Panc1 (cell line): ENCODE results near the gene SHISA8. TPM values are rescaled to one million over a fixed set of nuclear protein-coding genes. Genes with fewer than 3 reads are reported as not detected.

ENCODE experiments used
- ATAC-seq: fragments of 200-7000 bp; cut with Tn5 transposase; 2 replicates; pipeline ENCODE4 v1.9.1; 2020; ENCODE audit warnings: mild to moderate bottlenecking, moderate library complexity
- BruUV-seq: library from RNA; stranded (reverse); fragments of 400-500 nt; replicated peaks from 2 replicates; lab custom pipeline; 2021; lab: Mats Ljungman, UMichigan
- CTCF ChIA-PET: fragments of 300-600 bp; sonication (Branson Sonifier 250); formaldehyde crosslinking; loops from one replicate; lab custom pipeline; 2022; ENCODE audit warnings: antibody characterized with exemption; lab: Charles Lee
- POLR2A ChIA-PET: fragments of 300-600 bp; sonication (Branson Sonifier 250); formaldehyde crosslinking; loops from one replicate; lab custom pipeline; 2022; ENCODE audit warnings: antibody characterized with exemption; lab: Charles Lee
- DNase-seq: peaks from one replicate; pipeline ENCODE4 v3.0.0-alpha.2; 2010; ENCODE audit warnings: low read depth, low spot score
- H3K27ac ChIP-seq: 2 replicates; pipeline ENCODE4 v1.5.1; 2011; ENCODE audit warnings: mild to moderate bottlenecking, low read length, inconsistent platforms
- H3K27me3 ChIP-seq: fragments of 200-500 bp; sonication (Bioruptor generic); 2 replicates; pipeline ENCODE4 v1.6.0; 2014; ENCODE audit warnings: low read length, inconsistent platforms; ENCODE audit not compliant: control insufficient read depth, insufficient read depth
- H3K36me3 ChIP-seq: fragments of 200-500 bp; sonication (Bioruptor generic); 2 replicates; pipeline ENCODE4 v1.5.1; 2014; ENCODE audit warnings: inconsistent platforms, mild to moderate bottlenecking, low read length, moderate library complexity; ENCODE audit not compliant: control insufficient read depth, insufficient read depth
- H3K4me1 ChIP-seq: 2 replicates; pipeline ENCODE4 v1.5.1; 2011; ENCODE audit warnings: inconsistent platforms, mild to moderate bottlenecking, low read length, moderate library complexity; ENCODE audit not compliant: control insufficient read depth, insufficient read depth
- H3K4me3 ChIP-seq, 2 experiments: 2 replicates each; pipeline ENCODE4 v1.5.1; 2011 to 2012; ENCODE audit warnings: low read depth in 2 of 2, low read length in 2 of 2, mild to moderate bottlenecking in 2 of 2, inconsistent platforms in 1 of 2, moderate library complexity in 1 of 2
- H3K9me3 ChIP-seq: fragments of 200-500 bp; sonication (Bioruptor generic); 2 replicates; pipeline ENCODE4 v1.5.1; 2014; ENCODE audit warnings: low read depth, mild to moderate bottlenecking, inconsistent platforms, low read length, moderate library complexity; ENCODE audit not compliant: control insufficient read depth, insufficient read depth
- POLR2AphosphoS5 ChIP-seq: IDR thresholded peaks from 2 replicates; pipeline ENCODE4 v1.6.1; 2012; ENCODE audit warnings: mild to moderate bottlenecking, low read depth, low read length, moderate library complexity
- SIN3A ChIP-seq: IDR thresholded peaks from 2 replicates; pipeline ENCODE4 v1.6.1; 2012; ENCODE audit warnings: low read depth, mild to moderate bottlenecking, low read length, moderate library complexity, borderline replicate concordance; ENCODE audit not compliant: insufficient read depth
- TCF7L2 ChIP-seq: IDR thresholded peaks from 2 replicates; pipeline ENCODE4 v1.6.1; 2011; ENCODE audit warnings: mild to moderate bottlenecking, low read depth, low read length, inconsistent platforms
- in situ Hi-C: cut with HindIII; loops from 2 replicates; pipeline ENCODE4 v1.10.0; 2016; ENCODE audit warnings: low sequenced_read_pairs, low pct_unique_long_range_greater_than_20kb
- intact Hi-C: fragments of 100-400 bp; cut with micrococcal nuclease; formaldehyde crosslinking; loops from one replicate; pipeline ENCODE4 v1.10.0; 2022; ENCODE audit not compliant: unreplicated experiment
- total RNA-seq: library from RNA; stranded (reverse); gene quantifications from one replicate; pipeline ENCODE4 v1.2.1, GENCODE V29; 2021; ENCODE audit not compliant: unreplicated experiment
- TF ChIP-seq, protein P1 (sequence below): fragments of 450-650 bp; IDR thresholded peaks from 2 replicates; pipeline ENCODE4 v1.5.1; 2017; ENCODE audit warnings: mild to moderate bottlenecking
- TF ChIP-seq, protein P2 (sequence below), 2 experiments: IDR thresholded peaks; 2 replicates each; pipeline ENCODE4 v1.6.1; 2011 to 2012; ENCODE audit warnings: low read depth in 2 of 2, control low read depth in 1 of 2, low read length in 1 of 2, mild to moderate bottlenecking in 1 of 2, moderate library complexity in 1 of 2; ENCODE audit not compliant: insufficient read depth in 1 of 2

SHISA8 gene
- total RNA-seq, 1 experiment from 2014 or later: 0.62 TPM

DNA sequence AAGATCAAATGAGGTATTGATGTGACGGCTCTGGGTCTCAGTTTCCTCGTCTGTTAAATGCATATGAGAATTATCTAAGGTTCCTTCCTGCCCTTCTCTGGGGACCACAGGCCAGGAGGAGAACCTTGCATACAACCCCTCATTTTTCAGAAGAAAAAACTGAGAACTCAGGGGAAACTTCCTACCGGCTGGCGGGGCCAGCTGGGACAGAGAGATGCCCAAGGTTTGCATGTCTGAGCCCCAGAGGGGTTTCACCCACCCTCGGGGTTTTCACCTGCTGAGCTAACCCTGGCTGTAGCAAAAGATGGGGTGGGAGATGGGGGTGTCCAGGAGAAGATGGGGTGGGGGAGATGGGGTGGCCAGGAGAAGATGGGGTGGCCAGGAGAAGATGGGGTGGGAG is 7.5 kb upstream of the SHISA8 start:
- intact Hi-C loops: no loop called here
- no peak for ATAC-seq
- in situ Hi-C loops: no loop called here
- Histone ChIP-seq H3K36me3 (no peaks in the 10 kb centered on the region), H3K9me3 (no peaks in the 10 kb centered on the region), H3K4me3 (no peak overlapping the region), H3K27me3 (no peaks in the 10 kb centered on the region; the same call in 1 of the 2 replicates), H3K4me1 (no peaks in the 10 kb centered on the region), H3K27ac (no peak overlapping the region)
- TF ChIP-seq, protein P1, sequence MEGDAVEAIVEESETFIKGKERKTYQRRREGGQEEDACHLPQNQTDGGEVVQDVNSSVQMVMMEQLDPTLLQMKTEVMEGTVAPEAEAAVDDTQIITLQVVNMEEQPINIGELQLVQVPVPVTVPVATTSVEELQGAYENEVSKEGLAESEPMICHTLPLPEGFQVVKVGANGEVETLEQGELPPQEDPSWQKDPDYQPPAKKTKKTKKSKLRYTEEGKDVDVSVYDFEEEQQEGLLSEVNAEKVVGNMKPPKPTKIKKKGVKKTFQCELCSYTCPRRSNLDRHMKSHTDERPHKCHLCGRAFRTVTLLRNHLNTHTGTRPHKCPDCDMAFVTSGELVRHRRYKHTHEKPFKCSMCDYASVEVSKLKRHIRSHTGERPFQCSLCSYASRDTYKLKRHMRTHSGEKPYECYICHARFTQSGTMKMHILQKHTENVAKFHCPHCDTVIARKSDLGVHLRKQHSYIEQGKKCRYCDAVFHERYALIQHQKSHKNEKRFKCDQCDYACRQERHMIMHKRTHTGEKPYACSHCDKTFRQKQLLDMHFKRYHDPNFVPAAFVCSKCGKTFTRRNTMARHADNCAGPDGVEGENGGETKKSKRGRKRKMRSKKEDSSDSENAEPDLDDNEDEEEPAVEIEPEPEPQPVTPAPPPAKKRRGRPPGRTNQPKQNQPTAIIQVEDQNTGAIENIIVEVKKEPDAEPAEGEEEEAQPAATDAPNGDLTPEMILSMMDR: no peak
- TF ChIP-seq POLR2AphosphoS5: no peak
- TF ChIP-seq, protein P2, sequence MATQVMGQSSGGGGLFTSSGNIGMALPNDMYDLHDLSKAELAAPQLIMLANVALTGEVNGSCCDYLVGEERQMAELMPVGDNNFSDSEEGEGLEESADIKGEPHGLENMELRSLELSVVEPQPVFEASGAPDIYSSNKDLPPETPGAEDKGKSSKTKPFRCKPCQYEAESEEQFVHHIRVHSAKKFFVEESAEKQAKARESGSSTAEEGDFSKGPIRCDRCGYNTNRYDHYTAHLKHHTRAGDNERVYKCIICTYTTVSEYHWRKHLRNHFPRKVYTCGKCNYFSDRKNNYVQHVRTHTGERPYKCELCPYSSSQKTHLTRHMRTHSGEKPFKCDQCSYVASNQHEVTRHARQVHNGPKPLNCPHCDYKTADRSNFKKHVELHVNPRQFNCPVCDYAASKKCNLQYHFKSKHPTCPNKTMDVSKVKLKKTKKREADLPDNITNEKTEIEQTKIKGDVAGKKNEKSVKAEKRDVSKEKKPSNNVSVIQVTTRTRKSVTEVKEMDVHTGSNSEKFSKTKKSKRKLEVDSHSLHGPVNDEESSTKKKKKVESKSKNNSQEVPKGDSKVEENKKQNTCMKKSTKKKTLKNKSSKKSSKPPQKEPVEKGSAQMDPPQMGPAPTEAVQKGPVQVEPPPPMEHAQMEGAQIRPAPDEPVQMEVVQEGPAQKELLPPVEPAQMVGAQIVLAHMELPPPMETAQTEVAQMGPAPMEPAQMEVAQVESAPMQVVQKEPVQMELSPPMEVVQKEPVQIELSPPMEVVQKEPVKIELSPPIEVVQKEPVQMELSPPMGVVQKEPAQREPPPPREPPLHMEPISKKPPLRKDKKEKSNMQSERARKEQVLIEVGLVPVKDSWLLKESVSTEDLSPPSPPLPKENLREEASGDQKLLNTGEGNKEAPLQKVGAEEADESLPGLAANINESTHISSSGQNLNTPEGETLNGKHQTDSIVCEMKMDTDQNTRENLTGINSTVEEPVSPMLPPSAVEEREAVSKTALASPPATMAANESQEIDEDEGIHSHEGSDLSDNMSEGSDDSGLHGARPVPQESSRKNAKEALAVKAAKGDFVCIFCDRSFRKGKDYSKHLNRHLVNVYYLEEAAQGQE (IDR thresholded peaks at IDR 0.05; ENCODE audit: insufficient read depth in 1 of 2, low read depth in 2 of 2, low read length in 1 of 2): no peak
- no TSS peak for BruUV-seq
- POLR2A ChIA-PET: no interaction called here
- CTCF ChIA-PET: interaction anchor here (0.6 kb wide), 1 partner anchor 58 kb away, joined by 5 read pairs; no protein-coding TSS in a partner anchor
- no peak for DNase-seq

DNA sequence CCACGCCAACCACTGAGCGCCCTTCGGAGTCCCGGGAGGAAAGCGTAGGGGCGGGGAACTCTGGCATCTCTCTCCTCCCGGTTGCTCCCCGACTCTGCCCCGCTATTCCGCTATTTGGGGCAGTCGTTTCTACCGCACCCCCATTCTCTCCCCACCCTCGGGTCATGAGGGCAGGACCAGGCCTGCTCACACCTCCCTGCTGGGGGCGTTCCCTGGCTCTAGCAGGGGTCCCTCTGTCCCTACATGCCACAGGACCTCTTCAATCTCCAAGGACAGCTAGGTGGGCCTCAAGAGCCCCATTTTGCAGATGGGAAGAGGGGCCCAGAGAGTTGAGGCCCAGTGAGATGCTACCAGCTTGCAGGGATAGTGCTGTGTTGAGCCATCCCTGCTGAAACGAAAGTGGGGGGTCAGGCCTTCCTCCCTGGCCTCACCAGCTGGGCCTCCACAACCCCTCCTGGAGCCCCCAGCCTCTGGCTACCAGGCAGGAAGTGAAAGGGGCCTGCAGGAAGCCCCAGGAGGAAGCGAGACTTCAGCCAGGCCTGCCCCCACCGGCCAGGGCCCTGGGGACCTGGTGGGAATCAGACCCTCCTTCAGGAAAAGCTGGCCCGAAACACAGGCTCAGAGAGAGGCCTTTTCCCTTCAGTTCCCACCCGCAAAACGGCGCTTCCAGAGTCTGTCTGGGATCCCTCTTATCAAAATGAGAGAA is 5.5 kb upstream of the SHISA8 start:
- TF ChIP-seq TCF7L2 (no peak), SIN3A (no peak), POLR2AphosphoS5 (no peak)
- TF ChIP-seq, protein P1: no peak
- TF ChIP-seq, protein P2 (IDR thresholded peaks at IDR 0.05; ENCODE audit: insufficient read depth in 1 of 2, low read depth in 2 of 2, low read length in 1 of 2): no peak
- Histone ChIP-seq H3K4me1 (no peaks in the 10 kb centered on the region; the same call in 1 of the 2 replicates), H3K36me3 (no peaks in the 10 kb centered on the region), H3K4me3 (no peak overlapping the region), H3K27ac (no peak overlapping the region), H3K9me3 (no peaks in the 10 kb centered on the region), H3K27me3 (no peaks in the 10 kb centered on the region; the same call in 1 of the 2 replicates)
- no peak for DNase-seq
- ChIA-PET POLR2A (no interaction called here), CTCF (no interaction called here)
- intact Hi-C loops (no loop called here), in situ Hi-C loops (no loop called here)
- BruUV-seq: no TSS peak
- ATAC-seq: no peak
